ENCODE data around the gene EPS8L3. TPM values are rescaled to one million over a fixed set of nuclear protein-coding genes. Genes with fewer than 3 reads are reported as not detected.

Gene EPS8L3
- total and polyA plus RNA-seq, 9 of the 15 experiments (the other 6 are each of a cell fraction or from before 2014, with no cell fraction given), result 0.09 to 0.42 (median 0.14) TPM; not detected in 5

DNA sequence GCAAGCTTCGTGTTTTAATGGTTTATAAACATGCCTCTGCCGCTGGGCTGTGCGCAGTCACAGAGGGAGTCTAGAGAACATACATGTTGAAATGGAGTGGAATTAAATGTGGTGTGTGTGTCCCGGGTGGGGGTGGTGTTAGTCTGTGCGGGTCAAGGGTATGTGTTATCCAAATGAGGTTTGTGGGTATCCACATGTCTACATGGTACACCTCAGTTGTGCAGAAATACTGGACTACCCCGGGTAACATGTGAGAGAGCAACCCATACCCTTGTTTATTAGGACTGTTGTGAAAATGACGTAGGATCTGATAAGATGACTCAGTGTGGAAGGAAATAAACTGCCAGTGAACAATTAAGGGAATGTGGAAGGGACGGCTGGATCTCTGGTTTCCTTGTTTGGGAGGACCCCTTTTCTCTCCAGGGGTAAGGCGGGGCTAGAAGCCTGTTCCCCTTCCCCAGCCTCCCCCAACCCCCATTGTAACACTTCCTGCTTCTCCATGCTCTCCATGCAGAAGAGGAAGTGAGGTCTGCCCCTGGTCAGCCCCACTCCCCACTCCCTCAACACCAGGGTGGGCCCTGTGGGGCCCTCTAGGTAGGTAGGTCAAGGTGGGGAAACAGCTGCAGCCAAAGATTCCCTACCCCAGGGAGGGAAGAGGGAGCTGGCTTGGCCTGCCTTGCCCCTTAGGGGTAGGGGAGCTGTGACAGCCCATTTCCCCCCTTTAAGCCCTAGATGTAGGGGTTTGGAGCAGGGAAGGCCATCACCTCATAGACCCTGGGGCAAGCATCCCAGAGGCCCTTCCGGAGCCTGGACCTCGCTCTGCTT is 690 bp downstream of the EPS8L3 start (continued):
- no peak for TF ChIP-seq CEBPG (CRISPR knock-in tag; IDR thresholded peaks at IDR 0.05)
- TF ChIP-seq CEBPG (tag; conservative IDR thresholded peaks at IDR 0.05 in 1 of 2, IDR thresholded peaks at IDR 0.05 in 1 of 2), result no peak
- TF ChIP-seq KLF6 (CRISPR knock-in tag; IDR thresholded peaks at IDR 0.05; ENCODE audit: borderline replicate concordance), result peak; percentile 1; the same call in 1 of the 2 replicates
- TF ChIP-seq NRF1 (conservative IDR thresholded peaks at IDR 0.05 in 1 of 2, IDR thresholded peaks at IDR 0.05 in 1 of 2), result no peak
- TF ChIP-seq ZNF224 (CRISPR knock-in tag; IDR thresholded peaks at IDR 0.05), result no peak
- TF ChIP-seq ZNF175 (CRISPR knock-in tag; IDR thresholded peaks at IDR 0.05; ENCODE audit: low read depth), result peak; percentile 86; the same call in 1 of the 2 replicates
- no peak for TF ChIP-seq ZNF407 (IDR thresholded peaks at IDR 0.05; ENCODE audit: low read depth)
- TF ChIP-seq ZNF644 (tag; IDR thresholded peaks at IDR 0.05; ENCODE audit: low read depth), result peak; percentile 72; the same call in 1 of the 2 replicates
- peak; percentile 71; the same call in 1 of the 2 replicates for TF ChIP-seq SMARCE1 (IDR thresholded peaks at IDR 0.05)
- no peak for TF ChIP-seq HDAC3 (IDR thresholded peaks at IDR 0.05; ENCODE audit: borderline replicate concordance, partially characterized antibody)
- no peak for TF ChIP-seq TSC22D4 (tag; IDR thresholded peaks at IDR 0.05)
- TF ChIP-seq ZNF395 (CRISPR knock-in tag; IDR thresholded peaks at IDR 0.05), result peak; percentile 95
- no peak for TF ChIP-seq ZNF253 (CRISPR knock-in tag; conservative IDR thresholded peaks at IDR 0.05)
- no peak for TF ChIP-seq ZC3H8 (IDR thresholded peaks at IDR 0.05)
- no peak for TF ChIP-seq MIER1 (IDR thresholded peaks at IDR 0.05; ENCODE audit: low read depth)
- TF ChIP-seq C11orf30 (IDR thresholded peaks at IDR 0.05; ENCODE audit: low read depth), result no peak
- TF ChIP-seq TGIF2 (CRISPR knock-in tag; IDR thresholded peaks at IDR 0.05), result no peak
- TF ChIP-seq ZNF316 (IDR thresholded peaks at IDR 0.05), result no peak
